HG02763 (cell line): ENCODE data around the gene AMOTL2.

Source experiments
- ATAC-seq: cut with Tn5 transposase; IDR thresholded peaks from one replicate; pipeline ENCODE4 v1.9.1; 2021; ENCODE audit warnings: mild to moderate bottlenecking, moderate library complexity; ENCODE audit not compliant: unreplicated experiment

Gene AMOTL2

DNA sequence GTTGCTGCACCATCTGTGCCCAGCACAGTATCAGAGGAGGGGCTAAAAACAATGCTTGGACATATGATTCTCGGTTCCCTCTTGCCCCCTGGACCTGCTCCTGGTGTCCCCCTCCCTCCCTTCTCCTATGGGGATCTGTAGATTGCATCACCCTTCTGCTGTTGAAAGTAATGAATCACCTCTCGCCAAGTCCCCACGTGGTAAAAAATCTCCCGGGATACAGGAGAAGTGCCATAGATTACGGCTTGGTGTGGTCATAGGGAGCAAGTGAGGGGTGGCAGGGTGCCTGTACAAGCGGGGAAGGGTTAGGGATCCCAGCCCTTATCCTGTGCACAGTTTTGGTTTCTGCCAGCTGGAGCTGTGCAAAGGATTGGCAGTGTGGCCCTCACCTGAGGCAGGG is 37.7 kb downstream of the AMOTL2 start:
- ATAC-seq: no peak

DNA sequence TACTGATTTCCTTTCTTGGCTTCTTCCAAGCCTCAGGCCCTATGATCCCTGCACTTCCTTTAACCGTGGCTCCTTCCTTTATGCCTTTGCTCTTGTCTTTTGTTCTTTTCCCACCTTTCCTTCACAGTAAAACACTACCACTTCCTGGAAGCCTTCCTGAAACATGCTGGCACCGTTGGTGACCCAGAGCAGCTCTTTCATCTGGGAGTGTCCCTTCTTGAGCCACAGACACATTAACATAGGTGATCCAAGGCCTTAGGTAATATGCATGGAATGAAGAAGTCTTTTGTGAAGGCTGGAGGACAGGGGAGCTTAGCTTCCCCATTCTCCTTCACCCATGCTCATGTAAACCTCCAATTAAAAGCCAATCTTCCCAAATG is 39.4 kb downstream of the AMOTL2 start:
- ATAC-seq: no peak

DNA sequence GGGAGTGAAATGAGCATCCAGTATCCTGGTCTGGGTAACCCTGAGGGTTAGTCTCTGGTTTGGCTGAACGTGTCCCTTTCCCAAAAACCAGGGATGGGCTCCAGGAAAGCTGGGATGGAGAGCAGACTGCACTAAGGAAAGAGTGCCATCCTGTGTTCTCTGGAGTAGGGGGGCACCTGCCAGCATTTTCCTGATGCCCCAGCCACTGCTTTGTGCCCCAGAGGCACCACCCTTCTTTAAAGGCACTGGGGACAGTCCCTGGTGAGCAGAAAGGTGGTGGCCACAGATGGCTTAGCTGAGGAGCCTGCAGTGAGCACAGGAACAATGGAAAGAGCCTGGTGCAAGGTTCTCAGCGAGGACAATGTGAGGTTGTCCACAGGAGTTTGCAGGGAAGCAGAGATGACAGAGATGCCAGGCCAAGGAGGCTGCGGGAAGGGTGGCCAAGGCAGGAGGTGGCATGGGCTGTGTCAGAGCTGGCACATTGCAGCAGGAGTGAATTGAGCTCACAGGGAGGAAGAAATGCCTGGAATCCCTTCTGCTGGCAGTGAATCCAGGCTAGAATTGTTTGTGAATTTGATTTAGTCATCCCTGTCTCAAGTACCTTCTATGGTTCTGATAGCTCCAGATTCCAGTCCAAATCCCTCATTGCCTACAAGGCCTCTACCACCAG is 39.9 kb downstream of the AMOTL2 start:
- ATAC-seq: no peak

DNA sequence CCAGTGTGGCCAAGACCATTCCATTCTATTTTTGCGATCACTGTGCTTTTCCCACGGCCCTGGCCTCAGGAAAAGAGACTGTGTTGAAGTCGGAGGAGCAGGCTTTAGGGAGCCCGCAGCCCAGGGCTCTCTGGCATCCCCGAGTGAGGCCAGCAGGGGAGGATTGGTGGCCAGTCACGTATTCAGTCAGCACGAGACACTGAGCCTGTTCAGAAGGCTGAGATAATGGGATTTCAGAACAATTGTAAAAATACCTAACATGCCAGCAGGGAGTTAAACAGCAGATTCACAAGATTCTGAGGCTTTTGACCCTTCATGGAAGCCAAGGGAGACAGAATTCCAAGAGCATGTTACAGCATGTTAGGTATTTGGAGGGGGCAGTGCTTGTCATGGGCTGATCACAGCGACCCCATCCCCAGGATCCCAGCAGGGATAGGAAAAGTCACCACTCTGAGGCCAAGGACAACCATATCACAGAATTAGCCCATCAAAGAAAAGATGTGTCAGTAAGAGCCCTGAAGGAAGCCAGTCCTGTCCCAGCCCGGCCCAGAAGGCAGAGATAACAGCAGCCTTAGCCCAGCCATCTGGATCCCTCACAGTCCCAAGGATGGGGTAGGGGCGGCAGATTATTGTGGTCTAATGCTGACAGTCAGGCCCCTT is 40.6 kb downstream of the AMOTL2 start:
- ATAC-seq: no peak

DNA sequence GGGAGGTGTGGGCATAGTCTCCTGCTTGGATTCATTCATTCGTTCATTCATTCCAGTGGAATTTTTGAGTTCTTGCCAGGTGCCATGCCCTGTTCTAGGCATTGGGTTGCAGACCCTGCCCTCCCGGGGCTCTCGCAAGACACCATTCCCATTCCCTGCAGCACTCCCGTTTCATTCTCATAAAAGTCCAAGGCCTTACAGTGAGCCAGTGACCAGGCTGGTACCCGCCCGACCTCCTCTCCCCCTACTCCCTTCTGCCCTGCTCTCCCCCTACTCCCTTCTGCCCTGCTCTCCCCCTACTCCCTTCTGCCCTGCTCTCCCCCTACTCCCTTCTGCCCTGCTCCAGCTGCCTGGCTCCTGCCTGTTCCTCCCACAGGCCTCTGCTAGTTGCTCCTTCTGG is 41.9 kb downstream of the AMOTL2 start:
- no peak for ATAC-seq

GRCh38 chr3:134331811-134332199 is 42.4 kb downstream of the AMOTL2 start:
- no peak for ATAC-seq

GRCh38 chr3:134330883-134331810 is 43.1 kb downstream of the AMOTL2 start:
- ATAC-seq: no peak

- no peak for ATAC-seq
These were observed 45.4 kb downstream of the AMOTL2 start for GRCh38 chr3:134328846-134329245.

DNA sequence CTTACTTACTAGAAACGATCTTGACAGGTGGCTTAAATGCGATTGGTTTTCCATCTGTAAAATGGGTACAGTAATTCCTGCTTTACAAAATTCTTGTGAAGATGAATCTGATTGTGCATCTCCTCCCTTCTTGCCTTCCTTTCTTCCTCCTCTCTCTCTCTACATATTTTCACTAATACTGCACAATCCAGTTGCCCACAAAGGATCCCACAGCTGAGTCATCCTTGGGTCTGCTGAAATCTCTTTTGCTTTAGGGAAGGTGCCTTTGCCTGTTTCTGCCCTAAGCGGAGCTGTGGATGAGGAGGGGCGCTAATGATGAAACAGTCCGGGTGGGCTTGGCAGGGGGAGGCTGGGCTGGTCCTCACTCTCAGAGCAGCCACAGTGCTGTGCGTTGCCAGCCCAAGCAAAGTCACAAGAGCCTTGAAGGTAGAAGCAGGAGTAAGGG is 46.1 kb downstream of the AMOTL2 start:
- no peak for ATAC-seq

DNA sequence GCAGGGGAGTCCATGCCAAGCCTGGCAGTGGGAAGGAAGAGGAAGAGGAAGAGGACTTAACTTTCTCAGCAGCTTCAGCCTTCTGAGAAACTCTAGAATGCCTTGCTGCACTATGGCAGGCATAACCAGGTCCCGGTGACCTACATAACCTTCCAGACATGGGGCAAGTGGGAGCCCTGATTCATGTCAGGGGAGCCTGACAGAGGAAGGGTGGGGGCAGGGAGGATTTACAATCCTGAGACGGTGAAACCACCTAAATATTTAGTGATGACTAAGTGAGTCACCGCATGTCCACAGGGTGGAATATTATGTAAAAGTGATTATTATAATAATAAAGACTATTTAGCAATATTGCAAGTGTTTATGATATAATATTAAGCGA is 46.7 kb downstream of the AMOTL2 start:
- ATAC-seq: no peak

DNA sequence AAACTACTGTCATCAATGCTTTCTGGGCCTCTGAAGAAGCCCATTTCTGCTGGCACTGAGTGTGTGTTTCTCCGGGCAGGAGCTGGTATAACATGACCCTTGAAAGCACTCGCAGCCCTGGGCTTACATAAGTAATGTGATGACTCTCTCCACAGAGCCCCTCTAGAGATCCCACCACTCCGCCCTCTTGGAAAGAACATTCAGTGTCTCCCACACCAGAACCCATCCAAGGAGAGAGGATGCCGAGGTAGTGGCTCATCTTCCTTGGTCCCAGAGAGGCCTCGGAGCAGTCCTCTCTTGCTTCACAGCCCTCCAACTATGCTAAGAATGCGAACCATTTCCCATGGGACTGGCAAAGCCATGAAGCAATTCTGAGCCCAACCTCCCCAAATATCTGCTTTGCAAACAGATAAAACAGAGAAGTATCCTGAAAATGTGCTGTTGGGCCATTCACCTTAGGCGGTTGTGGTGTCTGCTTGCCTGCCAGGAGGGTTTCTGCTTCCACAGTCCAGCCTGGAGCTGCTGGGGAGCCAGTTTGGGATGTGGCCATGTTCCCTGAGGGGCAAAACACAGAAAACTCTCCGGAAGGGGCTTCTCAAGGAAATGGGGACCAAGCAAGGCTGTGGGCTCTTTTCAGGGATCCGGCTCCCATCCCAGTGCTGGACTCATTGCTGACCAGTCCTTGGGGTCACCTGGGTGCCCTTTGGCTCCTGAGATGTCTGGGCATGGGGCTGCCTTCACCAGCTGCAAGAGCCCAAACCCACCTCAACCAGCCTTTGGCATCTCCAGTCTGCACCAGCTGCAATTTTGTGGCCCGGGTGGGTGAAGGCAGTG is 47.3 kb downstream of the AMOTL2 start:
- no peak for ATAC-seq

DNA sequence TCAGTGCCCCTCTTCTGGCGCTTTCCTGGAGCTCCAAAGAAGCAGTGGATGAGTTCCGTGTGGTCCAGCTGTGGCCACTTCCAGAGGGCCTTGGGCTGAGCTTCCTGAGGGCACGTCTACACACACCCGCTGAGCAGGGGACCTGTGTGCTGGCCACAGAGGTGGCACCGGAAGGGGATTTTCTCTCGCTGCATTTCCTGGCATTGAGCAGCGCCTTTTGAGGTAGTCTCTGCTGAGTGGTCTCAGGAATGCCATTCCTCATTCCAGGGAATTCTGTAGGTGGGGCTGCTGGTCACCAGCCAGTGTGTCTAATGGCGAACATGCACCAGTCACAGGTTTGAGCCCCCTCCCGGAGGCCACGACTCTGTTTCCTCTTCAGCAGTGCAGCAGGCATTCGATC is 48.1 kb downstream of the AMOTL2 start:
- no peak for ATAC-seq

GRCh38 chr3:134325706-134326105 is 48.5 kb downstream of the AMOTL2 start:
- no peak for ATAC-seq

DNA sequence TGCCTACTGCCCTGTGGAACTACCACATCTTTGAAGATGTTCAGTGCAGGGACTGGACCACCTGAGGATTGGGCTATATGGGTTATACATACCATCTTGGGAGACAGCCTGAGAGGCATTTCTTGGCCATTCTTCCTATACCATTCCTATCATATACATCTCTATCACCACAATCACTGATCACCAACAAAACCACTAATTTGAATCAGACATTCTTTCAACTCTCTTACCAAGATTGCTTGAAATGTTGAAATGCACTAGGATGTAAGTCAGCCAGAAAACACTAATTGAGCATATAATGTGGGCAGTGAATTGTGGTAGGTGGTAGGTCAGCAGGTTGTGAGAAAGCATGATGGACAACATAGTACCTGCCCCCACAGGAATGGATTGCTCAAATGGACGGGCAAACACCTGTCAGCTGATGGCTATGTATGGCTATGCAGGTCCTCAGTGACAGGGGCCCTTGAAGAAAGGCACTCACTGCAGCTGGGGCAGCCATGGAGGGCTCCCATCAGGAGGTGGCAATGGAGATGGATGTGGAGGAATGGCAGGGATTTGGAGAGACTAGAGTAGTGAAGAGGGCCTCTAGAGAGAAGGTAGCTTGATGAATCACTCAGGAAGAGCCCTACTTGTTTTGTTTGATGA is 49.1 kb downstream of the AMOTL2 start:
- ATAC-seq: no peak

DNA sequence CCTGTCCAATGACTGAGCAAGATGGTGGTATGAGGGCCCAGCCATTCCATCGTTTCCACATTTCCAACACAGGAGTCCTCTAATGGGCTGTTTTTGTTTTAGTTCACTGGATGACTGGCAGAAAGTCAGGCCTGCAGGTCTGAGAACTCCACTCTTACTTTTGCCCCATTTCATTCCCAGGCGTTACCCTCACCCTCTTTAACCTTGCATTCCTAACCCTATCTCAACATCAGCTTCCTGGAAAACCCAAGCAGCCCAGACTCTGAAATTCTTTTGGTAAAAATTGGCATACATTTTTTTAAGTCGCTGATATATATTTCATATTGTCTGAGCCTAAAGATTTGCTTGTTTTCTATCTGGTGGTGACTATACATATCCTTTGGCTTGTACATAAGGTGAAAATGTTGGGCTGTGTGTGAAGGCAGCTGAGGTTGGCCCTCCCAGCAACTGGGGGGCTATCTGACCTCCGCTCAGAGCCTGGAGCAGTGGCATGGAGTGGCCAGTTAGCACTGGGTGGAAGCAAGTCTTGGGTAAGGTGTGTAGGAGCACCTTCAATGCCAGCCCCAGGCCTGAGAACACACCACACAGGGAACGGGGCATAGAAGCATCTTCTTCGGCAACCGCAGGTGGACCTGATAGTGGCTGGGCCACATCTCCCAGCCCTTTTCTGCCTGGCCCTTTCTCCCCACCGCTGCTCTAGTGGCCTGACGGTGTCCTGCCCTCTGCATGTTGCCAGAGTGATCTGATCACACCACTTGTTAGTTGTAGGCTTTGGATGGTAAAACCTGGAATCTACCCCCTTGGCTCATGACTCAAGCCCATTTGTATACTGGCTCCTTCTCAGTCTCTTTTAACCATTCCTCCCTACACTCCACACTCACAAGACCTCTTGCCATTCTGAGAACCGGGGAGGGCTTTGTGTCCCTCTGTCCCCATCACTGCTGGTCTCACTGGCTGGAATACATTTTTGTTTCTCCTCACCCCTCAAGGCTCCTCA is 50.0 kb downstream of the AMOTL2 start:
- no peak for ATAC-seq

GRCh38 chr3:134322286-134322685 is 52.0 kb downstream of the AMOTL2 start:
- no peak for ATAC-seq

DNA sequence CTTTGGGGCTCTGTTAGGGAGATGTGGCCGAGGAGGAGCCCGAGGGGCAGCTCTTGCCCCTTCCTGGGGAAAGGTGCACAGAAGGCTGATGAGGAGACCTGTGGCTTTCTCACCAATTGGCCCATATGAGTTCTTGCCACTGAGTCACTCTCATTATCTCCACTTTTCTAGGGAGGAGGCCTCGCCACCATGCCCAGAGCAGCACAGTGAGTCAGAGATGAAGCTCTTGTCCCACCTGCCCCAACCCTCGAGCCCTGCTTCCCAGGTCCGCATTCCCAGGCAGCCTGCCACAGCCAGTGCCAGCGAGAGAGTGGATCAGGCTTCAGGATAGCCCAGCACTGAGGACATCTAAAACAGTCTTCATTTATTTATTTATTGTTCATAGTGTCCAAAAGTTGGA is 53.5 kb downstream of the AMOTL2 start:
- no peak for ATAC-seq

GRCh38 chr3:134319931-134320330 is 54.3 kb downstream of the AMOTL2 start:
- ATAC-seq: no peak

DNA sequence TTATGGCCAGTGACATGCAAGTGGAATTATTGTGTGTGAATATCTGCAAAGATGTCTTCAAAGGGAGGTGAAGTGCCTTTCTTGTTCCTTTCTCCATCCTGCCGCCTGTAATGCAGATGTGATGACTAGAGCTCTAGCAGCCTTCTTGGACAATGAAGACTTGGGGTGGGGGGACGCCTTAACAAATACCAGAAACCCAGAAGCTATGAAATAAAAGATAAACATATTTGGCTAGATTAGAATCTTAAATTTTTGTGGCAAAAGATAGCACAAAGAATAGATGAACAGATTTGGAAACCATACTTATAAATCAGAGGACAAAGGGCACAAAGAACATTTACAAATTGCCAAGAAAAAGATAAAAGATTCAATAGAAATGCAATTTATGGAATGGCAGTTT is 56.1 kb downstream of the AMOTL2 start:
- ATAC-seq: no peak
